Uterus (tissue), 2 donors: Measurements from ENCODE around the gene KLC4.

Experiments used
- POLR2A ChIP-seq, 2 donors: fragments of 450-650 bp; IDR thresholded peaks; one replicate each; pipeline ENCODE4 v1.6.1; 2016; ENCODE audit warnings: antibody characterized with exemption in 2 of 2, mild to moderate bottlenecking in 1 of 2, moderate library complexity in 1 of 2
- TF ChIP-seq, protein P1 (sequence below), 4 experiments: fragments of 200-600 bp in 2 of 4; fragments of 450-650 bp in 2 of 4; sonication (generic) in 2 of 4; IDR thresholded peaks; one replicate each; pipeline ENCODE4 v1.5.1; 2016 to 2019; ENCODE audit warnings: antibody characterized with exemption in 4 of 4, mild to moderate bottlenecking in 2 of 4, moderate library complexity in 1 of 4

DNA sequence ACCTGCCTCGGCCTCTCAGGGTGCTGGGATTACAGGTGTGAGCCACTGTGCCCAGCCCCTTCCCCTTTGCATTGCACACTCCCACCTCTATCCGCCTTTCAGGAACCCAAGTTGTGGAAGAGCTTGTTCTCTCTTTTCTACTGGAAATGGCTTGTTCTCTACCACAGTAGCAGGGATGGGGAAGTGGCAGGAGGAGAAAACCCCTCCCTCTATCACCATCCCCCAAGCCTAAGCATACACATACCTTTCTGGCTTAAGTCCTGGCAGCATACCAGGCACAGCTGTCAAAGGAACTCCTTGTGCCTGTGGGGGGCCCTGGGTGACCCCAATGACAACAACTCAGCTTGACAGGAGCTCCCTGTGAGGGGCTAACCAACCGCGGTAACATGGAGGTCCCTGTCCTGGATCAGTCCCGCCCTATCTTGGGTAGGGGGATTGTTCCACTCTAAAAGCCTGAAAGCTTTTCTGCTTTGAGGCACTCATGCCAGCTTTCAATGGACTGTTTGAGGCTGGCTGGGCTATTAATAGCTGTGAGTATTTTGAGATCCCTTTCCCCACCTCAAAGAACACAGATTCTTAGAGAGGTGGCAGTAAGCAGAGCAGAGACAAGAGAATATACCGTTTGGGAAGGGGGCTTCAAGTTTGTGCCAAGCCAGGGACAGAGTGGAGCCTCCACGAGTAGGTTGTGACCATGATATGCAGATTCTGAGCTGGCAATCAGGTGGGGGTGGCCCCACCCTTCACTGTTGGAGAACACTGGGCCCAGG lies 43.1 kb upstream of the KLC4 start:
- no peak for TF ChIP-seq POLR2A (IDR thresholded peaks at IDR 0.05)
- TF ChIP-seq, protein P1, sequence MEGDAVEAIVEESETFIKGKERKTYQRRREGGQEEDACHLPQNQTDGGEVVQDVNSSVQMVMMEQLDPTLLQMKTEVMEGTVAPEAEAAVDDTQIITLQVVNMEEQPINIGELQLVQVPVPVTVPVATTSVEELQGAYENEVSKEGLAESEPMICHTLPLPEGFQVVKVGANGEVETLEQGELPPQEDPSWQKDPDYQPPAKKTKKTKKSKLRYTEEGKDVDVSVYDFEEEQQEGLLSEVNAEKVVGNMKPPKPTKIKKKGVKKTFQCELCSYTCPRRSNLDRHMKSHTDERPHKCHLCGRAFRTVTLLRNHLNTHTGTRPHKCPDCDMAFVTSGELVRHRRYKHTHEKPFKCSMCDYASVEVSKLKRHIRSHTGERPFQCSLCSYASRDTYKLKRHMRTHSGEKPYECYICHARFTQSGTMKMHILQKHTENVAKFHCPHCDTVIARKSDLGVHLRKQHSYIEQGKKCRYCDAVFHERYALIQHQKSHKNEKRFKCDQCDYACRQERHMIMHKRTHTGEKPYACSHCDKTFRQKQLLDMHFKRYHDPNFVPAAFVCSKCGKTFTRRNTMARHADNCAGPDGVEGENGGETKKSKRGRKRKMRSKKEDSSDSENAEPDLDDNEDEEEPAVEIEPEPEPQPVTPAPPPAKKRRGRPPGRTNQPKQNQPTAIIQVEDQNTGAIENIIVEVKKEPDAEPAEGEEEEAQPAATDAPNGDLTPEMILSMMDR (IDR thresholded peaks at IDR 0.05): no peak
